ENCODE data around the gene STEAP4.

Gene STEAP4

DNA sequence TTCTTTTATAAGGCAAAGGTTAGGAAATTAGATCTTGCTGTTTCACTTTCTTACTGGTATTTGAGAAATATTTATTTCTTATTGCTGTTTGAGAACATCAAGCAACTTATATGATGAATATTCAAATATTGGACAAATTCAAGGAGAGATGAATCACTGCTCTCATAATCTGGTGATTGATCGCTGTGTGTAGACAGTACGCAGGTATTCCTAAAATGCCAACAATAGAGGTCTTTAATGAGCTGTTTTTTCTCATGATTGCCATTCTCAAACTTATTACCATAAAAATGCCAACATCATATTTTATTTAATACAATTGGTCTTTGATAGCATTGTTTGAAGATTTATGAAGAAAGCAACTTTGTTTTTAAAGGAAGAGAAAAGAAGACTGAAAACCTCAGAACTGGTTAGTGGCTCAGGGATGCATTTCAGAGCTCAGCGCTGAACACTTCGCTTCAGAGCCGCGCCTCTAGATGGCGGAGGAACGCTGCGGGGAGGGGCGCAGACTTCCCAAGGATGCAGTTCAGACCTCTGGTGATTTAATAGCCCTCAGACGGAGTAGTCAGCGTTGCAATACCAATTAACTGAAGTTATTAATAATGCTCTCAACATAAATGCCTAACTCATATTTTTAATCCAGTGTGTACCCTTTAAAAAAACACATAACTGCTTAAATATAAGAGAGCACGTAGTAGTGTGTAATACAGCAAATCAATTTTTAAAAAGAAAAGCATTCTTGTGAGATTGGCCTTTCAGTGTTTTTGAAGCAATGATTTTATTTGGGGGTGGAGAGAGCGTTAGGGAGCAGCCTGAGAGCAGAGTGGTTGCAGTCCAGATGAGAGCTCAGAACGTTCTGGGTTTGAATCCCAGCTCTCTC, 38.5 kb upstream of the STEAP4 start:
- H3K4me3 ChIP-seq (ENCODE audit: low read length): no peak overlapping the region
- DNase-seq (ENCODE audit: low read depth): peak; percentile 51
- TF ChIP-seq, protein P1, sequence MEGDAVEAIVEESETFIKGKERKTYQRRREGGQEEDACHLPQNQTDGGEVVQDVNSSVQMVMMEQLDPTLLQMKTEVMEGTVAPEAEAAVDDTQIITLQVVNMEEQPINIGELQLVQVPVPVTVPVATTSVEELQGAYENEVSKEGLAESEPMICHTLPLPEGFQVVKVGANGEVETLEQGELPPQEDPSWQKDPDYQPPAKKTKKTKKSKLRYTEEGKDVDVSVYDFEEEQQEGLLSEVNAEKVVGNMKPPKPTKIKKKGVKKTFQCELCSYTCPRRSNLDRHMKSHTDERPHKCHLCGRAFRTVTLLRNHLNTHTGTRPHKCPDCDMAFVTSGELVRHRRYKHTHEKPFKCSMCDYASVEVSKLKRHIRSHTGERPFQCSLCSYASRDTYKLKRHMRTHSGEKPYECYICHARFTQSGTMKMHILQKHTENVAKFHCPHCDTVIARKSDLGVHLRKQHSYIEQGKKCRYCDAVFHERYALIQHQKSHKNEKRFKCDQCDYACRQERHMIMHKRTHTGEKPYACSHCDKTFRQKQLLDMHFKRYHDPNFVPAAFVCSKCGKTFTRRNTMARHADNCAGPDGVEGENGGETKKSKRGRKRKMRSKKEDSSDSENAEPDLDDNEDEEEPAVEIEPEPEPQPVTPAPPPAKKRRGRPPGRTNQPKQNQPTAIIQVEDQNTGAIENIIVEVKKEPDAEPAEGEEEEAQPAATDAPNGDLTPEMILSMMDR (IDR thresholded peaks at IDR 0.05; ENCODE audit: insufficient read depth, low read depth, low read length, missing control alignments): peak; percentile 66

DNA sequence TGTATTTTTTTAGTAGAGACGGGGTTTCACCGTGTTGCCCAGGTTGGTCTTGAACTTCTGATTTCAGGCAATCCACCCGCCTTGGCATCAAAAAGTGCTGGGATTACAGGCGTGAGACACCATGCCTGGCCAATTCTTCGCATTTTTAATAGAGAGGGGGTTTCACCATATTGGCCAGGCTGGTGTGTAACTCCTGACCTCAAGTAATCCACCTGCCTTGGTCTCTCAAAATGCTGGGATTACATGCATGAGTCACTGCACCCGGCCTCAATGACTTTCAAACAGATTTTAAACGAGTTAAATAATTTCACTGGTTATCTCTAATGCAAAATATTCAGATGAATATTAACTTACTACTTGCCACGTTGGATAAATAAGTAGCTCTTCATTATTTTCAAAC, 37.6 kb upstream of the STEAP4 start:
- H3K4me3 ChIP-seq (ENCODE audit: low read length): no peak overlapping the region
- TF ChIP-seq, protein P1 (IDR thresholded peaks at IDR 0.05; ENCODE audit: insufficient read depth, low read depth, low read length, missing control alignments): no peak
- DNase-seq (ENCODE audit: low read depth): no peak

DNA sequence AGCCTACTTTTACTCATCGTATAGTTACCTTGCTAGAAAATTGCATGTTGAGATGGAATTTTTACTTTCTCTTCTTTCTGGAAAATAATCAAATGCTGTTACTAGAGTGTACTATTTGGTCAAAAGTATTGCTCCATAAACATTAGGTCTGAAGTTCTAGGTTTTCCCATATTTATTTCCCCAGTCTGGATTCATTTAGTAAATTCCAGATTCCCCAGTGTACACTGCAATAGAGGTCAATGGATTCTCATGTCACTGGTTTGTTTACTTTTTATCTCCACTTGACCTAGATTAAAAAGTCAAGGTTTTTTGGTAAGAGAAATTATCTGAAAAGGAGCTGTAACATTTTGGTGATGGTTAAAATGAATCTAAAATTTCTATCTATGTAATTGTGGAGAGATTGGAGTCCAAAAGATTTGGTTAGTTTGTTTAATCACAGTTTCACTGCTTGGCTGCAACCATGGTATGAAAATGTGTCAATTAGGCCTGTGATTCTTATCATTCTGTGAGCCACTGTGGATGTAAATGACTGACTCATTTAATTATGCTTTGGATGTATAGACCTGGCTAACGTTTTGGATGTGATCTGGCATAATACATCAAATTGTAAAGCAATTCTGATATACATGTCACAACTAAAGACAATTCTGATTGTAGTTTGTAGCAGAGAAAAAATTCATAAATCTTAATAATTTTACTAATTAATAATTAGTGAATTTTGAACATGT, 32.7 kb upstream of the STEAP4 start:
- no peak overlapping the region for H3K4me3 ChIP-seq (ENCODE audit: low read length)
- no peak for DNase-seq (ENCODE audit: low read depth)
- TF ChIP-seq, protein P1 (IDR thresholded peaks at IDR 0.05; ENCODE audit: insufficient read depth, low read depth, low read length, missing control alignments): no peak

DNA sequence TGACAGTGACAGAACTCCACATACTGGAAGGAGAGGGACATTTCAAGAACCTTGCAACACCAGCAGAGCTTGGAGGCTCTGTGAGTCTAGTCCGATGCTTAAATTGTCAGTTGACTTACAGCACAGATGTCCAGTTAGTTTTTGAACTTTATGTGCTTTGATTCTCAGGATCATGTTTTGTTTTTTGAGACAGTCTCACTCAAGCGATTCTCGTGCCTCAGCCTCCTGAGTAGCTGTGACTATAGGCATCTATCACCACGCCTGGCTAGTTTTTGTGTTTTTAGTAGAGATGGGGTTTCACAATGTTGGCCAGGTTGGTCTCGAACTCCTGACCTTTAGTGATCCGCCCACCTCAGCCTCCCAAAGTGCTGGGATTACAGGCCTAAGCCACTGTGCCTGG, 31.8 kb upstream of the STEAP4 start:
- no peak for DNase-seq (ENCODE audit: low read depth)
- TF ChIP-seq, protein P1 (IDR thresholded peaks at IDR 0.05; ENCODE audit: insufficient read depth, low read depth, low read length, missing control alignments): no peak
- no peak overlapping the region for H3K4me3 ChIP-seq (ENCODE audit: low read length)

DNA sequence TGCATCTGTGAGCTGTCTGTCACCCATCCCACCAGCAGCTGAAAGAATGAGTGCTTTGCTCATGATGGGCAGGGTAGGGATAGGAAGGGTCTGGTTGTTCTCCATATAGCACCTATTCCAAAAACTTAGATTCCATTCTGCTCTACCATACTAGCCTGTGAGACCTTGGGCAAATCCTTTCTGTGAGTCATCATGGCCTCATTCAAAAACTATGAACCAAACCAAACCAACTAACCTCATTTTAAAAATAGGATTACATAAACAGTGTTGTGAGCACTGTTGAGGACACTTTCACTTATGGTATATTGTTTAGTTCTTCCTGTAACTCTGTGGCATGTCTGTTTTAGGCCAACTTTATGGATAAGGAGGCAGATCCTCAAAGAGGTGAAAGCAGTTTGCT, 30.9 kb upstream of the STEAP4 start:
- no peak overlapping the region for H3K4me3 ChIP-seq (ENCODE audit: low read length)
- peak; percentile 75 for DNase-seq (ENCODE audit: low read depth)
- TF ChIP-seq, protein P1 (IDR thresholded peaks at IDR 0.05; ENCODE audit: insufficient read depth, low read depth, low read length, missing control alignments): no peak

DNA sequence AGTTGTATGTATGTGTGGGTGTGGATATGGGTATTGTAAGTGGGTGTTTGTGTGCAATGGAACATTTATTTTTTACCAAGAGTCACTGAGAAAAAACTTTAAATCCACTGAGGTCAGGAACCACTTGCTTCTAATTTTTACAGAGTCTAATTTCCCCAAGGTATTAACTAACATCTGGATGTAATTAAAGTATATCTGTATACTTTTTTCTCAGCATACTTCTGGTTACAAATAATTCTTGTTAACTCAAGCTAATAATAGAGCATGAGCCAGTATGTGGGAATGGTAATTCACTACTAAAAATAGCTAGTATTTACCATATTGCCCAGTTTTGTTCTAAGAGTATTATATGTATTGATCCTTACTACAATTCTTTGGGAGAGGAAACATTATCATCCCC, 24.6 kb upstream of the STEAP4 start:
- TF ChIP-seq, protein P1 (IDR thresholded peaks at IDR 0.05; ENCODE audit: insufficient read depth, low read depth, low read length, missing control alignments): no peak
- DNase-seq (ENCODE audit: low read depth): no peak
- H3K4me3 ChIP-seq (ENCODE audit: low read length): no peak overlapping the region

Measured in epithelial cell of esophagus (primary cell).